NB4 (cell line): ENCODE results near the gene SND1.

Source experiments
- CTCF ChIP-seq: IDR thresholded peaks from one replicate; pipeline ENCODE4 v1.5.1; 2012; ENCODE audit warnings: low read depth, low read length
- MAX ChIP-seq: IDR thresholded peaks from 2 replicates; pipeline ENCODE4 v1.6.1; 2011; ENCODE audit warnings: low read depth, low read length
- POLR2A ChIP-seq: IDR thresholded peaks from 2 replicates; pipeline ENCODE4 v1.6.1; 2011; ENCODE audit warnings: mild to moderate bottlenecking; ENCODE audit not compliant: insufficient read length; ENCODE audit errors: extremely low read depth

- TF ChIP-seq POLR2A = no peak
- no peak for TF ChIP-seq CTCF
- no peak for TF ChIP-seq MAX
Measured at GRCh38 chr7:127893547-127893946, 241.6 kb downstream of the SND1 start.
